ENCODE data around the gene SVIL.

Gene SVIL

DNA sequence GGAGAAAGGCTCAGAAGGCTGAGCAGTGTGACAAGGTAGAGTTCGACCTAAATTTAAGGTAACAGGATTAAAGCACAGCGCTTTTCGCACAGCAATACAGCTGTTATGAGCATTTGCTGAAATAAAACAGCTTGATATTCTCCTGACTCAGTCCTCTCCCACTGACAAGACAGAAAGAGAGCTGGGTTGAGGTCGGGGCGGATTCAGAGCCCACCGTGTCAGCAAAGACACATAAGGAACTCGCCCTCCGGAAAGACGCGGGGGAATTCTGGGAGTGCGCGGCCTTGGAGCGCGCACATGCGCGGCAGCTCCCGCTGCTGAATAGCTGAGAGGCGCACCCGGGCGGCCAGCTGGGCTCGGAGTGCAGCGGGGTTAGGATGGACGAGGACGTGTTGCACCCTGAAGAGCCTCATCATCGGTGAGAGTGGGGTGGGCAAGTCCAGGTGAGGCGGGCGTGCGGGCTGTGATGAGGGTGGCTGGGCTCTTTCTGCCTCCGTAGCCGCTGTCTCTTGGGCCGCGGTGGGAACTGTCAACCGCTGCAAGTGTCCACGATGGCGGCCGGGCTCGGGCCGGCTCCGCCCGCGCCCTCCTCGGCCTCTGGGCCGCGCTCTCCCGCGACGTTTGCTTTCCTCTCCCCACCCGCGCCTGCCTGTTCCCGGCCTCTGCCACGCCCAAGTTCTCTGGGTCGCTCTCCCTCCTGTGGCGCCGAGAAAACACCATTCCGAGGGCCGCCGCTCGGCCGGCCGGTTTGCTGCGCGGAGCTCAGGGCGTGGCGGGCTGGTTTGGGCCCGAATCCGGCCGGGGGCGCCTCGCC is 225.3 kb downstream of the SVIL start:
- peak; percentile 63 for DNase-seq

DNA sequence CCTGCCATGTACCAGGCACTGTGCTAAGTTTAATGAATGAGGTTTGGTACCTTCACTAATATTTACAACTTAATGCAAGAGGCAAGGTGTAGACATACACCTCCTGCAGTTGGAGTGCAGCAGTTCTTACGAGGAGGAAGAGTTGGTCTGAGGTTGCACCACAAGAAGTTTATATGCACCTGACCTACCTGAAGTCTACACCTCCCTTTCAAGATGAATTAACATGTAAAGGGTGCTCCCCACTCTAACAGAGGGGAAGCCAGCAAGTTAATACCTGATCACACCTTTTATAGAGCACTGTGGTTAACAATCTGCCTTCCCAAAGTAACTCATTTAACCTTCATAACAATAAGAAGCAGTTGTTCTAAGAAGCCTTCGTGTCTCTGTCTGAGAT is 225.9 kb downstream of the SVIL start:
- no peak for DNase-seq
